HTERT RPE-1 (cell line): ENCODE results near the gene CCDC70.

ENCODE experiments used
- in situ Hi-C: fragments of 300-500 bp; cut with MboI; formaldehyde crosslinking; loops from 4 replicates; pipeline ENCODE4 v1.14.3; 2020; ENCODE audit warnings: low sequenced_read_pairs

Gene CCDC70

DNA sequence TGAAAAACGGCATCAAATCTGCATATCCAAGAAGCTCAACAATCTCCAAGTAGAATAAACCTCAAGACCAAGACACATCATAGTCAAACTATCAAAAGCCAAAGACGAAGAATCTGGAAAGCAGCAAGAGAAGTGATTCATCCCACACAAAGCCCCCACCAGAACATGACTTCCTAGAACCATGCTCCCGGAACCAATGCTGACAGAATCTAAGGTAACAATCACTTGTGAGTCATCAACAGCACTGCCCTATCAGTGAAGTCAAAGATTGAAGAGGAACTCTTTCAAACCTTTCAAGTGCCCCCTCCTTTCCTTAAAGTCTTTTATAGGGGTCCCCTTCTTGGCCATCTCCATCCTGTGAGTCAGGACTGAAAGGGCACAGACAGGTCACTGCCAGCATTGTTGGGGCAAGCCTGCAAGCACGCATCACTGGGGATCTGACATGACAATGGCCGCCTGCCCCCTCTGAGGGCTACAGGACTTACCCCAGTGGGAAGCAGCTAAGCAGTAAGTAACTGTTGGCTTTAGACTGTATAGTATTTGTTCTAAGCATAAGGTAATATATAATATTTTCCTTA lies at the start of gene CCDC70:
Gene CCDC70 (plus strand): TSS at position 247 of the 578 bp plus-strand sequence. CDS start 3,443 bp downstream, outside the sequence.
- in situ Hi-C loops: no loop called here

DNA sequence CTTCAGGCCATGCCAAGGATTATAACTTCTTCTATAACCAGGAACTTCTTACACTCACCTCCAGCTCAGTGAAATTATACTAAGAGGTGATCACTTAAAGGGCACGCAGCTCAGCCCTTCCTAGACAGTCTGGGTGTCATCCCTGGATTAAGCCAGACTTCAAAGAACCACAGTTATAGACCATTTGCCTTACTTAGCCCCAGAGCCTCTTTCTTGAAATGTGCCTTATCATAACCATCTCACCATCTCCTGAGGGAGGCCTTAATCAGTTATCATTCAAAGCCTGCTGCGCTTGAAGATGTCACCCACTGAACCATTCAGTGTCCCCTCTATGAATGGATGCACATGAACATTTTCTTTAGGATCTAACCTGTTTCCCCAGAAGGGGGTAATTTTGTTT lies 47.7 kb upstream of the CCDC70 start:
- in situ Hi-C loops: loop anchor here (25.0 kb wide), 1 partner anchor 377 kb away; no protein-coding TSS in a partner anchor

DNA sequence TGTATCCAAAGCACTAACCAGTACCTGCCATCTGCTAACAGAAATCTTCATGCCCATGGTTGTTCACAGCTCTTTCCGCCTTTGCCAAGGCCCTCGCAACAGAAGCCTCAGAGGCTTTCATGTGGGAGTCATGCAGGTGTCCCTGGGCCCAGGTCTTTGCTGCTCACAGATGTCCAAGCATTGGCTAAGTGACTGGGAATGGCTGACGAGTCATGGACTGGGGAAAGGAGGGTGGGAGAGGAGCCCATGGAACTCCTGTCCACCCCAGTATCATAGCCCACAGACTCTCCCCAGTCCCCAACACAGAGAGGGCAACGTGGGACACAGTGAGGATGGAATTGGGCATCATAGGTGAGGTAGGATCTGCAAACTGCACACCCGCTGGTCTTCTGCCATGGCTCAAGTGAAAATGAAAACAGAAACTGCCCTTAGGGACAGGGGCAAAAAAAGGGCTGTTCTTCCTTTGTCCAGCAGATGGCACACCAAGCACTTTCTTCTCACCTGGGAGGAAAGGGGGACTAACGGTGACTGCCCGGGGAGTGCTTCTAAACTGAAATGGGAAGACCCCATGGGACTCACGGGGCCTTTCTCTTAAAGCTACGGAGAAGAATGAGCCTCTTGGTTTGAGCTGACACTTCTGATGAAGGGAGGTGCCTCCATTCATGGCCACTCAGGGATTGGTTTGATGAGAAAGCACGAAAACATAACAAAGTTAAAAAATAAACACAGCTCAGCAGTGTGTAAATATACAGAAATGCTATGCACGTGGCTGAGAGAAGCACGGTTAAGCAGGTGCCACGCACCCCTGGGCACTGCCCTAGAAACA lies 46.7 kb upstream of the CCDC70 start:
- in situ Hi-C loops: loop anchor here (25.0 kb wide), 1 partner anchor 378 kb away; no protein-coding TSS in a partner anchor

DNA sequence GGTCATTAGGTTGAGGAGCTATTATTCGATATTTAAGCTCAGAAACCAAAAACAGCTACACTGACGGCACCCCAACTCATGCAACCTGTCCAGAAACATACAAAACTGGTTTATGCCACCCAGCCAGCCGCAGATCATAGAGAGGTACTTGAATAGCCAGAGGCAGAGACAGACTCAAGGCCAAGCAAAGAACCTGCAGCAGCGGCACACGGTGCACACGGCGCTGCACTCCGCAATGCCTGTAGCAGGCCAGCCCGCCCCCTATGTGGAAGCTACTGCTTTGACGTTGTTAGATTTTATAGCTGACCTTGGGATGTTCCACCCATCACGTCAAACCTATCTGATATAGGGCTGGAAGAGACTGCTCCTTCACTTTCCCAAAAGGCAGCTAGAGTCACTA lies 45.9 kb upstream of the CCDC70 start:
- in situ Hi-C loops: loop anchor here (25.0 kb wide), 1 partner anchor 379 kb away; no protein-coding TSS in a partner anchor

DNA sequence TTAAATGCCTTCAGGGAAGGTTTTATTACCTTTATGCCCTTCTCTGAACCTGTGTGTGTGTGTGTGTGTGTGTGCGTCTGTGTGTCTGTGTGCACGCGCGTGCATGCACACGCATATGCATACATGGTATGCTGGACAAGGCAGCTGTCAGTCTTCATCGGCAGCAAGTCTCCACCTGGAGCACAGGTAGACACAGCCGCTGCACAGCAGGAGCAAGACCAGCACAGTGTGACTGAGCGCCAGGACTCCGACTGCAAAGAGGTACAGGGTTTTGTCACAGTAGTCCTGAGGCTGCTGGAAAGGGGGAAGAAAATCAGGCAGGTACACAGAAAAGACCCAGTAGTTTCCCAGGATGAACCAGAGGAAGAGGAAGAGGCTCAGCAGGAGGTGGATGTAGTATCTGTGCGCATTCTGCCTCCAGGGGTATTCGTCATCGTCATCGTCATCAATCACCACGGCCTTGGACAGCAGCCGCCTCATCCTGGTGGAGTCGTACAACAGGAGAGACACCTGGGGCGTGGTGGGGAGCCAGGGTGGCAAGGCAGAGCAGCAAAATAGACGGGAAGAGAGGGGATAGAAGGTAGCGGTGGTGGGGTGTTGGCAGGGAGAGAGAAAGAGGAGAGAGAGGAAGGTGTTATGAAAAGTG lies 45.0 kb upstream of the CCDC70 start:
- in situ Hi-C loops: loop anchor here (25.0 kb wide), 1 partner anchor 379 kb away; no protein-coding TSS in a partner anchor

DNA sequence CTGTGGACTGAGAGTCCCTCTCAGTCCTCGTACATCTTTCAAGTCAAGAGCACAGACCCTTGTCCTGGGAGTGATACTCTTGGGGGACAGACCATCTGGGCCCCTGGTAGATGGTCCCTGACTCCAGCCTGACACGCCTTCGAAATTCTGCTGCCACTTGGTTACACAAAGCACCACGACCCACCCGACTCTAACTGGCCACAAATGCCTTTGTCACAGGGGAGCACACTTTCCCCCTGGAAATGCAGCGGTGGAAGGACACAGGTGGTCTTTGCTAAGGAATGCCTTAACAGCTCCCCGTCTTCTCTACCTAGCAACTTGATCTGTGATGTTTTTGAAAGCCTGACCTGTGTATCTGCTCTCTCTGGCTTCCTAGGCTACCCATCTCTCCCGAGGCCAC lies 44.1 kb upstream of the CCDC70 start:
- in situ Hi-C loops: loop anchor here (25.0 kb wide), 1 partner anchor 380 kb away; no protein-coding TSS in a partner anchor

DNA sequence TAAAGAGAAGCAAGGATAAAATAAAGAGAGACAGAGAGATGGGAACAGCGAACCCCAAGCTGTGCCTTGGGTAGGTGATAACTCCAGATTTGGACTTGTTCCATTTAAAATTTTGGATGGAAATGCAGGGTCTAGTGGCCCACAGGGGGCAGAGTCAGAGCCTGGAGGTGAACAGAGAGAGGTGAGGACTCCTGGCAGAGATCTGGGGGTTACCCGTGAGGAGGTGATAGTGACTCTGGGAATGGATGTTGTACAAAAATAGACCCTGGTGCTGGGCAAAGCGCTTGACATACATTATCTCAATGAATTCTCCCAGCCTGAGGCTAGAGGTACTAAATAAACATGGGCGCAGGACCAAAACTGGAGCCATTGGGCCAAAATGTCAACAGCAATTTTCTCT lies 43.5 kb upstream of the CCDC70 start:
- in situ Hi-C loops: loop anchor here (25.0 kb wide), 1 partner anchor 381 kb away; no protein-coding TSS in a partner anchor

DNA sequence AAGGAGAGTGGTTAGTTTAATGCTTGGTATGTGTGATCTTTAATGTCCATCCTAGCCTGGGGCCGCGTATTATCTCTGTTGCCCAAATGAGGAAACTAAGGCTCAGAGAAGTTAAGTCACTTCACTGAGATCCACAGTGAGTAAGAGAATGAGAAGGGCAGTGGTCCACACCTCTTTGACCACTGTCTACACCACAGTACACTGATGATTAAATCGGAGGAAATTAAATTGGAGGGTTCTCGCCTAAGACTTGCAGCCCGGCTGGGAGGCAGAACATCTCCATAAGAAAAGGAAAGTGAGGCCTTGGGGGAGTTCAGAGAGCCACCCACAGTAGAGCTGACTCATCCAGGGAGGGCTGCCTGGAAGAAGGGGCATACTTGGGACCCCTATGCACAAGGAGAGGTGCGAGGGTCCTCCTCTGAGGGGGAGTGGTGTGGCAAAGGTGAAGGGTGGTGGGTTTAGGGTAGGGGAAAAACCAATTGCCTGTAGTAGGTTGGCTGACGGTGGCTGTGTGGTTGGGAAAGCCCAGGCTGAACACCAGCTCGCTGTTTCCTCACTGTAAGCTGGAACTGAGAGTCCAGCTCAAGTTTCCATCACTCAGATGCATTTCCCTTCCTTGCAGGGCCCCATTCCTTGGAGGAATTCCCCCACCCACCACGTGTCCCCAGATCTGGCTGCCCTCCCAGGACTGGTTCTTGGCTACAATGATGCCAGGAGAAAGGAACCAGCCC lies 42.8 kb upstream of the CCDC70 start:
- in situ Hi-C loops: loop anchor here (25.0 kb wide), 1 partner anchor 382 kb away; no protein-coding TSS in a partner anchor

DNA sequence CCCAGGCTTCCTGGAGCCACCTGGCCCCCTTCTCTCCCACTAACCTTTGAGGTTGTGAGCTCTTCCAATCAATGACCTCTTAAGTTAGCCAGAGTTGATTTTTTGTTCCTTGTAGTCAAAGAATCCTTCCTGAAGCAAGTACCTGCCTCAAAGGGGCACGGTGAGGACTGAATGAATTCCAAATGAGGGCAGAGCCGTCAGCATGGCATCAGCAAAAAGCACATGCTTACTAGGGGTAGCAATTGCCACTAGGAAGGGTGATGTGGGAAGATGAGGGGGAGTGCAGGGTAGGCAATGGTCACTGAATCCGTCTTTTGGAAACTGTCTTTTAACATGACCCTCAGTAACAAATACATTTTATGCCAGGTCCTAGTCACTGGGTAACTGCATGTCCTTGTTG lies 42.2 kb upstream of the CCDC70 start:
- in situ Hi-C loops: loop anchor here (25.0 kb wide), 1 partner anchor 382 kb away; no protein-coding TSS in a partner anchor

DNA sequence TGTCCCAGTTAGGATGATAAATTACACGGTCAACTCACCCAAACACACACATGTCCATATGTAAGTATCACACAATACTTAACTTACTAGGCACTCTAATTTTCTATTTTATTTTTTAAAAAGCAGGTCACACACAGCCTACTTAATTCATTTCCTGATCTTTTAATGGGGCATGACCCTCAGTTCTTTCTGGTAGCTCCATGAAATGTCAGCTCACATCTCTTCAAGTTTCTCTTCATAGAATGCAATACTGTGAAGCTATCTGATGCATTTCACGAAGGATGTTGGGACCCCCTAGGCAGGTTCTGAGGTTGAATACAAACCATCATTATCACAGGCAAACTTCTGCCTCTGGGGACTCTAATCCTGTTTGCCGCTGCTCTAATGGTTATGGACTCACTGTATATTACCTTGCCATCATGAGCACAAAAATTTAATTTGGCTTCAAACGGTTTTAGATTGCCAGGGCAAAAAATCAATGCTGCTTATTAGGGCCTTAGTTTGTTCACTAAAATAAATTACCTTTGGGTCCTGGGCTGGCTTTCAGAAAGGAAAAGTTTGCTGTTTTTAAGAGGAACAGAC lies 41.7 kb upstream of the CCDC70 start:
- in situ Hi-C loops: loop anchor here (25.0 kb wide), 1 partner anchor 383 kb away; no protein-coding TSS in a partner anchor

DNA sequence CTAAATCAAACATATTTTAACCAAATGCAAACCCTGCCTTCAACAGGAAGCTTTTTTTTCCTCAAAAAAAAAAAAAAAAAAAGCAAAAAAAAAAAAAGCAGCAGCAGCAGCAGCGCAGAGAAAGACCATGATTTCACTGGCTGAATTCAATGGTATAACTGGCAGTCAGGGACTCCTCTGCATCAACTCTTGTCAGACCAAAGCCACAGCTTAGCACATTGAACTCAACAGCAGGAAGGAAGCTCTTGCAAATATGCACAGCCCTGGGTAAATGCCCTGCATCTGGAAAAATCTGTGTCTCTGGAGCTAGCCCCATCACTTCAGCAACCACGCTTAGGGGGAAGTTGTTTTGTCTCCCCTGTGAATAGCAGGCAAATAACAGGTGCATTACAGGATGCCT lies 40.2 kb upstream of the CCDC70 start:
- in situ Hi-C loops: loop anchor here (25.0 kb wide), 1 partner anchor 384 kb away; no protein-coding TSS in a partner anchor

DNA sequence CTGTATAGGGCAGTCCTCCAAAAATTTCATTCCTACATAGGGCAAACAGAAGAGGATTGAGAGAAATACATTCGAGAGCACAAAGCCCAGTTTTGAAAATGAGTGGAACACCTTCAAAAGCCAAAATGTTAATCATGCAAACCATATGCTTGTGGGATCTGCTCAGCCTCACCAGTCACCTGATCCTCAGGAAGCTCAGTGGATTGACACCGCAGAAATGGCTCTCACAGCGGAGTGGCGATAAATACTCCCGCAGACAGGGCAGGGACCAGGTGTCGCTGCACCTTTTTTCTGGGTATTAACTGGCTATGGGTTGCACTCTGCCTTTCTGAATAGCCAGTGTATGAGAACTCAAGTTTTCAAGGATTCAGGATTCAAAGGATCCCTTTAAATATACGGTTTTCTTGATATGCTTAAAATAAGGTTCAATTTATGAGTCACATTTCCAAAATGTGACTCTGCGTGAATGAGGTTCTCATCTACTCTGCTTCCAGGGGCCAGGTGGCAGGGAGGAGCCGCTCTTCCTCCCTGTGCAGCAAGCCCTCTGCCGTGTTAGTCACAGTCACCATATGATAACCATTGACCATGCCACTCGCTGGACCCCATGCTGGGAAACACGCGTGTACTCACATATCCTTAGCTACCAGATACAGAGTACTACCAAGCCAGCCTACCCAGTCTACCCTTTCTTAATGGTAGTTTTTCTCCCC lies 39.5 kb upstream of the CCDC70 start:
- in situ Hi-C loops: loop anchor here (25.0 kb wide), 1 partner anchor 385 kb away; no protein-coding TSS in a partner anchor

DNA sequence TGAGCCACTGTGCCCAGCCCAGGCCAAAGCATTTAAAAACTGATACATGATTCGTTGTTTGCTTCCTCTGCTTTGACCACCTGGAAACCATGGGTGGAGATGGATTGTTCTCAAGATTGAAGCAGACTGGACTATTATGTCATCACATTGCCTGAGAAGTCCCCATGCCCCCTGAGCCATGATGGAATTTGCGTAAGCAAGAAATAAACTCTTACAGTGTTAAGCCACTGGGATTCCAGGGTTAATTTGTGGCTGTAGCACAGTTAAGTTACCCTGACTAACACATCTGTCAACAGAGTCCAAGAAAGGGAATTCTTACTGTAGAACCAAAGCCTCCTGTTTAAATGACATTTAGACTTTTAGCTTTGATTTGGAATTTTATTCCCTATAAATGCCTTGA lies 38.4 kb upstream of the CCDC70 start:
- in situ Hi-C loops: loop anchor here (25.0 kb wide), 1 partner anchor 386 kb away; no protein-coding TSS in a partner anchor

DNA sequence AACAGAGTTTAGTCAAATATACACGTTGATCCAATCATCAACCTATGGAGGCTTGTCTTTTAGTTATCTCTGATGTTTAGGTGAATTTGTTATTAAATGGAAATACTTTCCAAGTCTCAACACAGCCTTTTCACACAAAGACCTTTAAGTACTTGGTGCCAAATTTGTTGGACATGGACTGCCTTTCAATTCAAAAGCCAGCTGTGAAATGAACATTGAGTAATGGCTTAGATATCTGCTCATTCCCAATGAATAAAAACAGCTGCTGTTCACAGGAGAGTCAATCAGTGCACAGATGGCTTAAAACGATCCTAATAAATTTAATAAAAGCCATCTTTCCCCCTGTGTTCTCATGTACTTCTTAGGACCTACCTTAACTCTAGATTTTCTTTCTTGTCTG lies 37.9 kb upstream of the CCDC70 start:
- in situ Hi-C loops: loop anchor here (25.0 kb wide), 1 partner anchor 387 kb away; no protein-coding TSS in a partner anchor

DNA sequence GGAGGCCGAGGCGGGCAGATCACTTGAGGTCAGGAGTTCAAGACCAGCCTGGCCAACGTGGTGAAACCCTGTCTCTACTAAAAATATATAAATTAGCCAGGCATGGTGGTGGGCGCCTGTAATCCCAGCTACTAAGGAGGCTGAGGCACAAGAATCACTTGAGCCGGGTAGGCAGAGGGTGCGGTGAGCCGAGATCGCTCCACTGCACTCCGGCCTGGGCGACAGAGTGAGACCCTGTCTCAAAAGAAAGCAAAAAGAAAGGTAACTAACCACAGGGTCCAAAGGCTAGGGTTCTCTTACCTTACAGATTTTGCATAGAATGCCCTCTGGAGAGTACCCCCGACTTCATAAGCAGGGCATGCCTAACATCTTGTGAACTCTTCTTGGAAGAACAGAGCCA lies 37.1 kb upstream of the CCDC70 start:
- in situ Hi-C loops: loop anchor here (25.0 kb wide), 1 partner anchor 387 kb away; no protein-coding TSS in a partner anchor

DNA sequence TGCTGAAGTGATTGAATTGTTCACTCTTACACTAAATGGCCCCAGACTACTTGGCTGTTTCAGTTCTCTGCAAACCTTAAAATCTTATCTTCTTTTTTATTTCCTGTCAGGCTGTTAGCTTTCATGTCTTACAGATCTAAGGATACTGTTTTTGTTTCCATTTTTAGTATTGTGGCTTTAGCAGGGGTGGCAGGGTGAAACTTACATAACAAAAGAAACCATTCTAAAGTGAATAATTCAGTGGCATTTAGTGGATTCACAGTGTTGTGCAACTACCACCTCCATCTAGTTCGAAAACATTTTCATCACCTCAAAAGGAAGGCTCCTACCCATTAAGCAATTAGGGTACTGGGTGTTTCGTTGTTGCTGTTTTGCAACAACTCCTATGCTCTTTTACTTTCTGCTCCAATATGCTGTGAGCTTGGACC lies 36.6 kb upstream of the CCDC70 start:
- in situ Hi-C loops: no loop called here

DNA sequence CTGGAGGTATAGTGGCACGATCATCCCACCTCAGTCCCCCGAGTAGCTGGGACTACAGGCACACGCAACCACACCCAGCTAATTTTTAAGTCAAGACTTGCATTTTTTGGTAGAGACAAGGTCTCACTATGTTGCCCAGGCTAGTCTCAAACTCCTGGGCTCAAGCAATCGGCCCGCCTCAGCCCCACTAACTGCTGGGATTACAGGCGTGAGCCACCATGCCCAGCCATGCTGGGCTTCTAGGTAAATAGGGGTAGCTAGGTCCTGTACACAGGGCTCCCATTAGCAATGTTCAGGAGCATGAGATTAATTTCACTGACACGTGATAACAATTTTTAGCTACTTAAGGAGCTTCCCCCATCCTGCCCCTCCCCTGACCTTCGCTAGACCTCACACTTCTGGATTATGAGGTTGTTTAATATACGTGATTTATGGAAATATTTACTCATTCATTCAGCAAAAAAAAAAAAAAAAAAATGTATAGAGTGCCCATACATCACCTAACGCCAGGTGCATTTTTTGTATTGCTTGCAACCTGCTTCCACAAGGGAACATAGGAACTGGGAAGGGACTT lies 36.0 kb upstream of the CCDC70 start:
- in situ Hi-C loops: no loop called here

DNA sequence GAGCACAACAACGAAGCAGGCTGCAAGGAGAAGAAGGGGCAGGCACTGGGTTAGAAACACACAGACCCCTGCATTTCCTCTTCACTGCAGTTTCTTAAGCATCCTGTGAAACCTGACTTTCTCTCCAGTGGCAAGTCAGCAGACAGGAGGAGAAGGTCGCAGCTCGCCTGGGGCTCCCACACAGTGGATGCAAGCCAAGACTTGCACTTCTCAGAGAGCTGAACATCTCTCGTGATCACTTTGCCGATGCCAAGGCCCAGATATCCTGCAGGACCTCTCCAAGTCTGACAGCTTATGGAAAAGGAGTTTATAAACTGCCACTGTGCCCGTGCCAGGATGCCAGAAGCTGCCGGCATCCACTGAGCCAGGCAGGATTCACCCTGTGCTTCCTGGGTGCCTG lies 35.2 kb upstream of the CCDC70 start:
- in situ Hi-C loops: no loop called here

DNA sequence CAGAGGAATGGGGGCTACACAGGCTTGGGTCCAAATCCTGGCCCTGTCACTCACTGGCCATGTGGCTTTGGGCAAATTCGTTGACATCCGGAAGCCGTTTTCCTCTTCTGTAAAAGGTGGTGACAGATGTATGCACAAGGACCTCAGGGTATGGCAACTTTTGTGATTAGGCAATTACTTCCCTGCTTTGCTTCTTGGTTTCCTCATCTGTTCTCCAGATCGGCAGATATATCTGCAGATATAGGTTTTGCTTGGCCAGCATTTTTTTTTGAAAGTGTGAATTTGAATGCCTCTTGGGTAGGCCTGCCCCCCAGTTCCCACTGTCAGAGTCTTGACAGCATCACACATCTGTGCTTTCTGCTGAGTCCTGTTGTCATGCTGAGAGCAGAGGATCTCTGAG lies 34.5 kb upstream of the CCDC70 start:
- in situ Hi-C loops: no loop called here
